Smooth muscle cell (in vitro differentiated cells): ENCODE results near the gene DCLK2. TPM values are rescaled to one million over a fixed set of nuclear protein-coding genes. Genes with fewer than 3 reads are reported as not detected.

Experiments
- DNase-seq: peaks from one replicate; lab custom pipeline; 2025; ENCODE audit not compliant: unreplicated experiment; lab: John Stamatoyannopoulos, UW
- H2AFZ ChIP-seq: fragments of 200-600 bp; sonication (generic); 2 replicates; pipeline ENCODE4 v1.6.0; 2016; ENCODE audit warnings: antibody characterized with exemption, low read depth, mild to moderate bottlenecking
- H3F3A ChIP-seq: fragments of 200-600 bp; sonication (generic); 2 replicates; pipeline ENCODE4 v1.6.0; 2017; ENCODE audit warnings: antibody characterized with exemption, low read depth
- H3K27ac ChIP-seq: fragments of 200-600 bp; sonication (generic); 2 replicates; pipeline ENCODE4 v1.5.1; 2016; ENCODE audit warnings: low read depth, mild to moderate bottlenecking
- H3K27me3 ChIP-seq: fragments of 200-600 bp; sonication (generic); 2 replicates; pipeline ENCODE4 v1.6.1; 2016; ENCODE audit warnings: low read depth, mild to moderate bottlenecking
- H3K36me3 ChIP-seq: fragments of 200-600 bp; sonication (generic); 2 replicates; pipeline ENCODE4 v1.5.1; 2016; ENCODE audit warnings: low read depth
- H3K4me1 ChIP-seq: fragments of 200-600 bp; sonication (generic); 2 replicates; pipeline ENCODE4 v1.5.1; 2016; ENCODE audit warnings: low read depth
- H3K4me2 ChIP-seq: fragments of 200-600 bp; sonication (generic); 2 replicates; pipeline ENCODE4 v1.6.0; 2016; ENCODE audit warnings: mild to moderate bottlenecking
- H3K4me3 ChIP-seq: fragments of 200-600 bp; sonication (generic); 2 replicates; pipeline ENCODE4 v1.5.1; 2016; ENCODE audit warnings: mild to moderate bottlenecking
- H3K79me2 ChIP-seq: fragments of 200-600 bp; sonication (generic); 2 replicates; pipeline ENCODE4 v1.6.0; 2016; ENCODE audit warnings: low read depth, mild to moderate bottlenecking
- H3K9ac ChIP-seq: fragments of 200-600 bp; sonication (generic); 2 replicates; pipeline ENCODE4 v1.6.0; 2016; ENCODE audit warnings: low read depth
- H3K9me3 ChIP-seq: fragments of 200-600 bp; sonication (generic); replicated peaks from 2 replicates; pipeline ENCODE4 v1.5.1; 2016; ENCODE audit warnings: low read depth
- H4K20me1 ChIP-seq: fragments of 200-600 bp; sonication (generic); 2 replicates; pipeline ENCODE4 v1.6.0; 2016; ENCODE audit warnings: low read depth
- WGBS: methylation state at CpG from one replicate; pipeline ENCODE4 v1.1.7; 2016; ENCODE audit warnings: low lambda C conversion rate; 5-methylcytosine and 5-hydroxymethylcytosine counted together
- polyA plus RNA-seq: library from polyadenylated mRNA; unstranded; fragments of >200 nt; fragmentation: Nextera tagmentation; extraction: Ambion mirVana; gene quantifications from 2 replicates; pipeline ENCODE4 v1.2.1, GENCODE V29; 2016
- total RNA-seq: library from RNA; depleted of rRNA; stranded (reverse); fragments of >200 nt; gene quantifications from 2 replicates; pipeline ENCODE4 v1.2.3, GENCODE V29; 2014
- TF ChIP-seq, protein P1 (sequence below): fragments of 200-600 bp; sonication (generic); IDR thresholded peaks from 2 replicates; pipeline ENCODE4 v1.5.1; 2017; ENCODE audit warnings: borderline replicate concordance, mild to moderate bottlenecking, antibody characterized with exemption; ENCODE audit not compliant: insufficient read depth, poor library complexity, severe bottlenecking

DCLK2 gene
- total and polyA plus RNA-seq, 2 experiments from 2014 or later: 1.3 to 4.8 TPM

GRCh38 chr4:150283689-150284088 lies 205.4 kb downstream of the DCLK2 start:
- WGBS: 18% methylated on average over 1 of the region's 1 CpG
- Histone ChIP-seq H3K9ac (peak overlapping the region; percentile 77), H3K27ac (peak overlapping the region; percentile 92), H3K27me3 (no peaks in the 10 kb centered on the region), H3K79me2 (no peaks in the 10 kb centered on the region), H3K4me1 (peaks cover 26% of the 10 kb centered on the region), H3F3A (peaks cover 12% of the 10 kb centered on the region), H3K4me2 (peak overlapping the region; percentile 72), H3K36me3 (no peaks in the 10 kb centered on the region), H4K20me1 (no peaks in the 10 kb centered on the region), H3K4me3 (no peak overlapping the region), H3K9me3 (no peaks in the 10 kb centered on the region), H2AFZ (no peak overlapping the region)
- TF ChIP-seq, protein P1, sequence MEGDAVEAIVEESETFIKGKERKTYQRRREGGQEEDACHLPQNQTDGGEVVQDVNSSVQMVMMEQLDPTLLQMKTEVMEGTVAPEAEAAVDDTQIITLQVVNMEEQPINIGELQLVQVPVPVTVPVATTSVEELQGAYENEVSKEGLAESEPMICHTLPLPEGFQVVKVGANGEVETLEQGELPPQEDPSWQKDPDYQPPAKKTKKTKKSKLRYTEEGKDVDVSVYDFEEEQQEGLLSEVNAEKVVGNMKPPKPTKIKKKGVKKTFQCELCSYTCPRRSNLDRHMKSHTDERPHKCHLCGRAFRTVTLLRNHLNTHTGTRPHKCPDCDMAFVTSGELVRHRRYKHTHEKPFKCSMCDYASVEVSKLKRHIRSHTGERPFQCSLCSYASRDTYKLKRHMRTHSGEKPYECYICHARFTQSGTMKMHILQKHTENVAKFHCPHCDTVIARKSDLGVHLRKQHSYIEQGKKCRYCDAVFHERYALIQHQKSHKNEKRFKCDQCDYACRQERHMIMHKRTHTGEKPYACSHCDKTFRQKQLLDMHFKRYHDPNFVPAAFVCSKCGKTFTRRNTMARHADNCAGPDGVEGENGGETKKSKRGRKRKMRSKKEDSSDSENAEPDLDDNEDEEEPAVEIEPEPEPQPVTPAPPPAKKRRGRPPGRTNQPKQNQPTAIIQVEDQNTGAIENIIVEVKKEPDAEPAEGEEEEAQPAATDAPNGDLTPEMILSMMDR: no peak
- no peak for DNase-seq

DNA sequence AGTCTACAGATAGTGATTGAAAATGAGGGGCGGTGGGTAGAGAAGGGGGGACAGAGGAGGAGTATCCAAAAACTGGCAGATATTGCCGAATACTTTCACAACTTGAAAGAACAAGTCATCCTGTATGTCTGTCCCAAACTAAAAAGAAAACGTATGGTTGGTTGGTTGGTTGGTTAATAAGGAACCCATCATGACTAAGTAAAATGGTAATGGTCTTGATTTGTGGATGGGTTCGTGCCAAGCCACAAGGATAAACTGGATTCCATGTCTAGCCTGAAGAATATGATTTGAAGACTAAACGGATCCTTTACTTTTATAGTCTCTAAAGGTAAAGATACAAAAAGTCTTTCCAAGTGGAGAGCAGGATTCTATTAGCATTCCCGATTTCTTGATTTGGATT lies 208.4 kb downstream of the DCLK2 start:
- 89% methylated on average over 6 of the region's 6 CpGs for WGBS
- Histone ChIP-seq H3K27ac (no peak overlapping the region), H3K79me2 (no peaks in the 10 kb centered on the region), H3K9ac (no peak overlapping the region), H3K9me3 (no peaks in the 10 kb centered on the region), H2AFZ (no peak overlapping the region), H4K20me1 (no peaks in the 10 kb centered on the region), H3K36me3 (no peaks in the 10 kb centered on the region), H3K4me1 (peaks cover 21% of the 10 kb centered on the region), H3K4me2 (no peak overlapping the region), H3K27me3 (no peaks in the 10 kb centered on the region), H3F3A (no peaks in the 10 kb centered on the region), H3K4me3 (no peak overlapping the region)
- no peak for DNase-seq
- TF ChIP-seq, protein P1: no peak

DNA sequence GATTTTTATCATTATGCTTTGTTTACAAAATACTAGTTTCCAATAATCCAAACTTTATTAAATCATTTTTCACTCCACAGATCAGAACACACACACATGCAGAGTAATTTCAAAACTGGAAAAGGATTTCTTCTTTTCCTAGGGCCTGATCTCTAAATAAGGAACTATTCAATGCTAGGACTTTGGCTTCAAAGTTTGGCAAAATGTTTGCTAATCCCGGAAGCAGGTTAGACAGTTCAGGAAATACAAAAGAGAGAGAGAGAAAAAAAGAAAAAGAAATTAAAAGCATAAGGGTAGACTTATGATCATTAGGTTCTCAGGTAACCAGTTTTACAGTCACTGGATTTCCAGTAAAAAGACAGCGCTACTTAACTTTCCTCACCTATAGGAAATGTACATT lies 211.0 kb downstream of the DCLK2 start:
- H3K9ac ChIP-seq: no peak overlapping the region
- TF ChIP-seq, protein P1: no peak
- peaks cover 17% of the 10 kb centered on the region for H3K4me1 ChIP-seq
- no peak overlapping the region for H2AFZ ChIP-seq
- no peak overlapping the region for H3K27ac ChIP-seq
- H3K36me3 ChIP-seq: no peaks in the 10 kb centered on the region
- H3K79me2 ChIP-seq: no peaks in the 10 kb centered on the region
- no peak overlapping the region for H3K4me3 ChIP-seq
- no peaks in the 10 kb centered on the region for H4K20me1 ChIP-seq
- no peak overlapping the region for H3K4me2 ChIP-seq
- no peaks in the 10 kb centered on the region for H3K27me3 ChIP-seq
- 96% methylated on average over 2 of the region's 2 CpGs for WGBS
- no peak for DNase-seq
- H3F3A ChIP-seq: no peaks in the 10 kb centered on the region
- H3K9me3 ChIP-seq: peaks cover 3% of the 10 kb centered on the region

GRCh38 chr4:150289881-150290280 lies 211.6 kb downstream of the DCLK2 start:
- 44% methylated on average over 3 of the region's 3 CpGs for whole genome bisulfite sequencing
- no peaks in the 10 kb centered on the region for H3K79me2 ChIP-seq
- H3K9ac ChIP-seq: no peak overlapping the region
- H4K20me1 ChIP-seq: no peaks in the 10 kb centered on the region
- no peak for DNase-seq
- H3K36me3 ChIP-seq: no peaks in the 10 kb centered on the region
- H2AFZ ChIP-seq: no peak overlapping the region
- no peak overlapping the region for H3K4me2 ChIP-seq
- H3K4me1 ChIP-seq: peaks cover 14% of the 10 kb centered on the region
- no peaks in the 10 kb centered on the region for H3F3A ChIP-seq
- TF ChIP-seq, protein P1: no peak
- H3K4me3 ChIP-seq: no peak overlapping the region
- H3K27ac ChIP-seq: no peak overlapping the region
- no peaks in the 10 kb centered on the region for H3K27me3 ChIP-seq
- H3K9me3 ChIP-seq: peaks cover 3% of the 10 kb centered on the region
